ENCODE measurements around the gene PCDHGA1. TPM values are rescaled to one million over a fixed set of nuclear protein-coding genes. Genes with fewer than 3 reads are reported as not detected.
"Not testable (repeated sequence)": the region's sequence is repeated elsewhere in the genome, so short reads cannot be mapped to it uniquely, and the experiment has no call there.

The PCDHGA1 gene
- polyA plus RNA-seq, 1 experiment = 2.2 TPM

GRCh38 chr5:141397756-141398551 is 67.6 kb downstream of the PCDHGA1 start, which contains the start of gene PCDHGB5:
TSS of gene PCDHGB5 (plus strand) at chr5:141397947. CDS start at chr5:141398128, 181 bp downstream.
- peaks cover 61% of the 10 kb centered on the region for H3K9me3 ChIP-seq (ENCODE audit: control insufficient read depth, insufficient read depth, low read length)
- H3K27me3 ChIP-seq (ENCODE audit: control insufficient read depth, insufficient read depth, low read length); POLR2A ChIA-PET; H3K27ac ChIP-seq (ENCODE audit: low read depth, low read length); DNase-seq (ENCODE audit: low read depth, low spot score): not testable (repeated sequence)
- CTCF ChIA-PET = interaction anchor here (1.0 to 4.3 kb wide), 9 partner anchors 20 to 168 kb away, joined by 3 to 40 read pairs (median 4); partner anchors contain the start of genes PCDHGA1, PCDHGA12, PCDHGA2 and PCDHGB3
- peak within 1 kb of the TSS; percentile 41 for H3K4me3 ChIP-seq (ENCODE audit: low read depth, low read length)
- TF ChIP-seq CTCF (IDR thresholded peaks at IDR 0.05; ENCODE audit: low read depth, low read length) = peak; percentile 50

GRCh38 chr5:141398608-141399007 is 68.3 kb downstream of the PCDHGA1 start:
- Histone ChIP-seq H3K4me3 (ENCODE audit: low read depth, low read length) (no peak overlapping the region), H3K27ac (ENCODE audit: low read depth, low read length) (no peak overlapping the region), H3K27me3 (ENCODE audit: control insufficient read depth, insufficient read depth, low read length) (no peaks in the 10 kb centered on the region), H3K9me3 (ENCODE audit: control insufficient read depth, insufficient read depth, low read length) (peaks cover 61% of the 10 kb centered on the region)
- CTCF ChIA-PET = interaction anchor here (1.7 to 4.3 kb wide), 2 partner anchors 31 to 165 kb away, joined by 3 to 40 read pairs; partner anchors contain the start of gene PCDHGA12
- DNase-seq (ENCODE audit: low read depth, low spot score) = no peak
- TF ChIP-seq CTCF (IDR thresholded peaks at IDR 0.05; ENCODE audit: low read depth, low read length) = no peak
- POLR2A ChIA-PET = no interaction called here

GRCh38 chr5:141399555-141400258 is 69.4 kb downstream of the PCDHGA1 start:
- ChIA-PET POLR2A (no interaction called here), CTCF (interaction anchor here (2.2 kb wide), 1 partner anchor 158 kb away, joined by 18 read pairs; no protein-coding TSS in a partner anchor)
- H3K27me3 ChIP-seq (ENCODE audit: control insufficient read depth, insufficient read depth, low read length) = no peaks in the 10 kb centered on the region
- no peak overlapping the region for H3K4me3 ChIP-seq (ENCODE audit: low read depth, low read length)
- peaks cover 61% of the 10 kb centered on the region for H3K9me3 ChIP-seq (ENCODE audit: control insufficient read depth, insufficient read depth, low read length)
- no peak for DNase-seq (ENCODE audit: low read depth, low spot score)
- no peak overlapping the region for H3K27ac ChIP-seq (ENCODE audit: low read depth, low read length)
- TF ChIP-seq CTCF (IDR thresholded peaks at IDR 0.05; ENCODE audit: low read depth, low read length) = no peak

GRCh38 chr5:141402553-141403243 is 72.4 kb downstream of the PCDHGA1 start, which contains the start of gene PCDHGA9:
TSS of gene PCDHGA9 (plus strand) at chr5:141402778. CDS start at chr5:141402953, 175 bp downstream.
- no peaks in the 10 kb centered on the region for H3K27me3 ChIP-seq (ENCODE audit: control insufficient read depth, insufficient read depth, low read length)
- H3K9me3 ChIP-seq (ENCODE audit: control insufficient read depth, insufficient read depth, low read length) = peaks cover 64% of the 10 kb centered on the region
- peak within 1 kb of the TSS; percentile 47 for H3K27ac ChIP-seq (ENCODE audit: low read depth, low read length)
- peak; percentile 53 for TF ChIP-seq CTCF (IDR thresholded peaks at IDR 0.05; ENCODE audit: low read depth, low read length)
- CTCF ChIA-PET = interaction anchor here (0.9 to 2.0 kb wide), 6 partner anchors 10 to 165 kb away, joined by 3 to 18 read pairs (median 7); partner anchors contain the start of genes PCDHGA10 and PCDHGB7
- peak within 1 kb of the TSS; percentile 45 for H3K4me3 ChIP-seq (ENCODE audit: low read depth, low read length)
- no peak for DNase-seq (ENCODE audit: low read depth, low spot score)
- POLR2A ChIA-PET = interaction anchor here (1.1 kb wide), 1 partner anchor 161 kb away, joined by 4 read pairs; no protein-coding TSS in a partner anchor

Data from AG04450 (cell line).